OCI-LY7 (cell line): ENCODE measurements around the gene PDLIM3. TPM values are rescaled to one million over a fixed set of nuclear protein-coding genes. Genes with fewer than 3 reads are reported as not detected.

ENCODE experiments used
- BruUV-seq: library from RNA; stranded (reverse); fragments of 400-500 nt; replicated peaks from 2 replicates; lab custom pipeline; 2021; lab: Mats Ljungman, UMichigan
- CTCF ChIA-PET: fragments of 300-600 bp; sonication (Branson Sonifier 250); formaldehyde crosslinking; loops from one replicate; lab custom pipeline; 2022; ENCODE audit warnings: antibody characterized with exemption; ENCODE audit not compliant: unreplicated experiment; lab: Charles Lee
- POLR2A ChIA-PET: fragments of 300-600 bp; sonication (Branson Sonifier 250); formaldehyde crosslinking; loops from one replicate; lab custom pipeline; 2022; ENCODE audit warnings: antibody characterized with exemption; lab: Charles Lee
- DNase-seq: peaks from one replicate; pipeline ENCODE4 v3.0.0-alpha.2; 2015; ENCODE audit warnings: low spot score
- H2AFZ ChIP-seq: fragments of 200-600 bp; sonication (generic), shearing (Covaris generic); 2 replicates; pipeline ENCODE4 v1.6.1; 2014; ENCODE audit warnings: mild to moderate bottlenecking, antibody characterized with exemption, low read length, moderate library complexity
- H3K27ac ChIP-seq: fragments of 200-600 bp; sonication (generic); 2 replicates; pipeline ENCODE4 v1.5.1; 2014; ENCODE audit warnings: mixed run types, low read depth, mild to moderate bottlenecking, moderate library complexity, low read length, inconsistent platforms; ENCODE audit not compliant: poor library complexity, severe bottlenecking
- H3K36me3 ChIP-seq: fragments of 200-600 bp; sonication (generic); 2 replicates; pipeline ENCODE4 v1.6.1; 2014; ENCODE audit warnings: mild to moderate bottlenecking, antibody characterized with exemption, low read length, moderate library complexity, mixed read lengths; ENCODE audit not compliant: insufficient read depth
- H3K4me1 ChIP-seq: fragments of 200-600 bp; sonication (generic); 2 replicates; pipeline ENCODE4 v1.5.1; 2014; ENCODE audit warnings: mild to moderate bottlenecking, low read length; ENCODE audit not compliant: insufficient read depth, poor library complexity, severe bottlenecking
- H3K4me2 ChIP-seq: fragments of 200-600 bp; sonication (generic); 2 replicates; pipeline ENCODE4 v1.6.1; 2014; ENCODE audit warnings: mild to moderate bottlenecking, low read length
- H3K4me3 ChIP-seq: fragments of 200-600 bp; sonication (generic); 2 replicates; pipeline ENCODE4 v1.5.1; 2014; ENCODE audit warnings: mild to moderate bottlenecking, low read depth, low read length; ENCODE audit not compliant: poor library complexity, severe bottlenecking
- H3K79me2 ChIP-seq: fragments of 200-600 bp; sonication (generic); 2 replicates; pipeline ENCODE4 v1.6.1; 2016; ENCODE audit warnings: low read depth, mild to moderate bottlenecking, low read length, moderate library complexity, mixed read lengths; ENCODE audit not compliant: insufficient read depth
- H3K9me2 ChIP-seq: fragments of 200-600 bp; sonication (generic); 2 replicates; pipeline ENCODE4 v1.6.1; 2016; ENCODE audit warnings: mild to moderate bottlenecking, low read length, mixed read lengths; ENCODE audit not compliant: insufficient read depth
- H3K9me3 ChIP-seq: fragments of 200-600 bp; sonication (generic); 2 replicates; pipeline ENCODE4 v1.6.1; 2014; ENCODE audit warnings: mild to moderate bottlenecking, mixed run types, low read length, mixed read lengths
- H4K20me1 ChIP-seq: fragments of 200-600 bp; sonication (generic); 2 replicates; pipeline ENCODE4 v1.6.1; 2014; ENCODE audit warnings: mild to moderate bottlenecking, antibody characterized with exemption, low read length, moderate library complexity, mixed read lengths; ENCODE audit not compliant: insufficient read depth
- CTCF ChIP-seq: fragments of 200-600 bp; sonication (generic); conservative IDR thresholded peaks from 2 replicates; pipeline ENCODE4 v1.5.1; 2014; ENCODE audit warnings: mild to moderate bottlenecking, antibody characterized with exemption, low read length, moderate library complexity, mixed read lengths
- EZH2phosphoT487 ChIP-seq: fragments of 200-600 bp; sonication (generic); IDR thresholded peaks from 2 replicates; pipeline ENCODE4 v1.6.1; 2018; ENCODE audit warnings: low read depth, borderline replicate concordance, mild to moderate bottlenecking, mixed run types, antibody characterized with exemption, low read length, moderate library complexity, mixed read lengths
- intact Hi-C: fragments of 100-400 bp; cut with micrococcal nuclease; formaldehyde crosslinking; loops from one replicate; pipeline ENCODE4 v1.10.0; 2022; ENCODE audit not compliant: unreplicated experiment
- total RNA-seq, 2 experiments: library from RNA; depleted of rRNA in 1 of 2; stranded (reverse); fragments of >200 nt in 1 of 2; shearing (Covaris generic) in 1 of 2; gene quantifications; 2 replicates each; pipeline ENCODE4 v1.2.3, GENCODE V29; 2014 to 2022

The PDLIM3 gene
- total RNA-seq, 2 experiments from 2014 or later = 0.03 TPM; not detected in 1

GRCh38 chr4:185467101-185467500 lies 68.2 kb downstream of the PDLIM3 start:
- intact Hi-C loops = no loop called here
- Histone ChIP-seq H3K9me3 (no peaks in the 10 kb centered on the region), H3K79me2 (no peaks in the 10 kb centered on the region), H4K20me1 (no peaks in the 10 kb centered on the region), H3K4me1 (peaks cover 25% of the 10 kb centered on the region), H3K36me3 (no peaks in the 10 kb centered on the region), H2AFZ (no peak overlapping the region), H3K4me3 (no peak overlapping the region), H3K4me2 (no peak overlapping the region), H3K27ac (no peak overlapping the region), H3K9me2 (no peaks in the 10 kb centered on the region)
- DNase-seq = no peak
- TF ChIP-seq EZH2phosphoT487 (no peak), CTCF (no peak)
- POLR2A ChIA-PET = interaction anchor here (0.6 to 0.7 kb wide), 2 partner anchors 21 to 371 kb away, joined by 3 read pairs; no protein-coding TSS in a partner anchor
- CTCF ChIA-PET = no interaction called here
- BruUV-seq = no TSS peak

GRCh38 chr4:185465707-185466106 lies 69.6 kb downstream of the PDLIM3 start:
- CTCF ChIA-PET = no interaction called here

More at GRCh38 chr4:185465707-185466106, 69.6 kb downstream of the PDLIM3 start:
- Histone ChIP-seq H3K79me2 (no peaks in the 10 kb centered on the region), H3K4me3 (no peak overlapping the region), H3K4me1 (peaks cover 24% of the 10 kb centered on the region), H3K36me3 (no peaks in the 10 kb centered on the region), H2AFZ (no peak overlapping the region), H3K9me2 (no peaks in the 10 kb centered on the region), H3K27ac (no peak overlapping the region), H4K20me1 (no peaks in the 10 kb centered on the region), H3K4me2 (no peak overlapping the region), H3K9me3 (no peaks in the 10 kb centered on the region)
- BruUV-seq = no TSS peak
- intact Hi-C loops = no loop called here
- no peak for DNase-seq
- TF ChIP-seq CTCF (no peak), EZH2phosphoT487 (no peak)
- POLR2A ChIA-PET = interaction anchor here (0.6 to 1.1 kb wide), 2 partner anchors 49 to 51 kb away, joined by 3 read pairs; no protein-coding TSS in a partner anchor
